Measurements from ENCODE around the gene FAM241A. TPM values are rescaled to one million over a fixed set of nuclear protein-coding genes. Genes with fewer than 3 reads are reported as not detected.

Gene FAM241A
- total and polyA plus RNA-seq, 2 of the 13 experiments (the other 11 are each of a cell fraction or from before 2014, with no cell fraction given), result 0.61 to 0.69 TPM

GRCh38 chr4:112231779-112232713 is 86.8 kb downstream of the FAM241A start, which contains the start of gene AP1AR (continued):
- TF ChIP-seq KLF16 (CRISPR knock-in tag; IDR thresholded peaks at IDR 0.05), result peak in 1 of 2 experiments; percentile 67; a peak in 1 of 4 replicates
- TF ChIP-seq ELF1 (CRISPR knock-in tag; IDR thresholded peaks at IDR 0.05), result peak; percentile 46; the same call in 1 of the 2 replicates
- 0 out of 2 replicates have a peak, but pooled peaks have one; percentile 64 for TF ChIP-seq NFE2L1 (CRISPR knock-in tag; IDR thresholded peaks at IDR 0.05; ENCODE audit: borderline replicate concordance)
- TF ChIP-seq HMG20A (CRISPR knock-in tag; IDR thresholded peaks at IDR 0.05; ENCODE audit: borderline replicate concordance), result no peak
- no peak for TF ChIP-seq ZNF562 (CRISPR knock-in tag; IDR thresholded peaks at IDR 0.05; ENCODE audit: borderline replicate concordance)
- no peak for TF ChIP-seq PHB2 (IDR thresholded peaks at IDR 0.05; ENCODE audit: partially characterized antibody)
- no peak; the same call in 1 of the 2 replicates for TF ChIP-seq ZBTB39 (CRISPR knock-in tag; IDR thresholded peaks at IDR 0.05)
- no peak for TF ChIP-seq TRIM24 (CRISPR knock-in tag; IDR thresholded peaks at IDR 0.05)
- no peak; the same call in 1 of the 2 replicates for TF ChIP-seq ZNF646 (CRISPR knock-in tag; IDR thresholded peaks at IDR 0.05)
- no peak for TF ChIP-seq GATA4 (IDR thresholded peaks at IDR 0.05; ENCODE audit: borderline replicate concordance, low read depth)
- peak; percentile 38; the same call in 1 of the 2 replicates for TF ChIP-seq ZBTB49 (CRISPR knock-in tag; IDR thresholded peaks at IDR 0.05; ENCODE audit: borderline replicate concordance)
- no peak for TF ChIP-seq DBP (CRISPR knock-in tag; IDR thresholded peaks at IDR 0.05; ENCODE audit: not compliant biosample characterization)
- TF ChIP-seq CTCF (CRISPR knock-in tag; IDR thresholded peaks at IDR 0.05), result peak; percentile 69

Measured in HepG2 (cell line).